Loucy (cell line): ENCODE data around the gene UBE2Q2.

Source experiments
- CTCF ChIP-seq: fragments of 200-600 bp; sonication (generic); conservative IDR thresholded peaks from 2 replicates; pipeline ENCODE4 v1.5.1; 2014; ENCODE audit warnings: mild to moderate bottlenecking, antibody characterized with exemption, low read length
- EZH2phosphoT487 ChIP-seq: fragments of 200-600 bp; IDR thresholded peaks from 2 replicates; pipeline ENCODE4 v1.6.1; 2018; ENCODE audit warnings: antibody characterized with exemption, mild to moderate bottlenecking, moderate library complexity, borderline replicate concordance

GRCh38 chr15:75842722-75843677 is at the start of gene UBE2Q2:
- no peak for TF ChIP-seq CTCF
- no peak for TF ChIP-seq EZH2phosphoT487
